ENCODE data around the gene ZNF648.

- TF ChIP-seq CTCF (conservative IDR thresholded peaks at IDR 0.05; ENCODE audit: low read depth, low read length) (no peak), CEBPB (IDR thresholded peaks at IDR 0.05; ENCODE audit: low read depth, low read length) (no peak), SMC3 (IDR thresholded peaks at IDR 0.05; ENCODE audit: low read depth, low read length) (no peak), RCOR1 (IDR thresholded peaks at IDR 0.05; ENCODE audit: insufficient replicate concordance, low read length) (no peak), POLR2A (IDR thresholded peaks at IDR 0.05; ENCODE audit: low read depth, low read length) (no peak), ELK1 (IDR thresholded peaks at IDR 0.05; ENCODE audit: borderline replicate concordance, low read depth, low read length) (no peak), USF2 (IDR thresholded peaks at IDR 0.05; ENCODE audit: low read depth, low read length) (no peak), MAFK (IDR thresholded peaks at IDR 0.05; ENCODE audit: low read depth, low read length) (no peak), MXI1 (IDR thresholded peaks at IDR 0.05; ENCODE audit: borderline replicate concordance, low read depth, low read length) (no peak), RAD21 (IDR thresholded peaks at IDR 0.05; ENCODE audit: low read length) (no peak), CHD1 (IDR thresholded peaks at IDR 0.05; ENCODE audit: low read depth, low read length) (no peak), RFX5 (IDR thresholded peaks at IDR 0.05; ENCODE audit: low read depth, low read length) (no peak)
Observed at GRCh38 chr1:182038220-182038619, 23.3 kb downstream of the ZNF648 start.
